Brain microvascular endothelial cell (primary cell): Measurements from ENCODE around the gene KIF15.

Experiments used
- DNase-seq: peaks from one replicate; pipeline ENCODE4 v3.0.0-alpha.2; 2020
- H3K27ac ChIP-seq: fragments of 250-450 bp; sonication (Bioruptor Pico); 2 replicates; pipeline ENCODE4 v1.5.1; 2020; ENCODE audit warnings: mild to moderate bottlenecking, moderate library complexity
- H3K27me3 ChIP-seq: fragments of 250-450 bp; sonication (Bioruptor Pico); replicated peaks from 2 replicates; pipeline ENCODE4 v1.5.1; 2020; ENCODE audit warnings: mild to moderate bottlenecking
- H3K36me3 ChIP-seq: fragments of 250-450 bp; sonication (Bioruptor Pico); replicated peaks from 2 replicates; pipeline ENCODE4 v1.5.1; 2020; ENCODE audit warnings: mild to moderate bottlenecking
- H3K4me3 ChIP-seq: 2 replicates; pipeline ENCODE4 v1.5.1; 2011; ENCODE audit warnings: low read depth, mild to moderate bottlenecking, control low read depth, low read length, moderate library complexity
- CTCF ChIP-seq: IDR thresholded peaks from 2 replicates; pipeline ENCODE4 v1.5.1; 2011; ENCODE audit warnings: low read depth, mild to moderate bottlenecking, moderate library complexity, low read length, control low read depth, inconsistent platforms; ENCODE audit errors: missing control alignments
- in situ Hi-C: cut with HindIII; loops from 2 replicates; pipeline ENCODE4 v1.10.0; 2017; ENCODE audit warnings: low sequenced_read_pairs, low pct_ligation_motif_present

The KIF15 gene

GRCh38 chr3:44867421-44868111 lies 106.0 kb downstream of the KIF15 start:
- no peak for DNase-seq
- Histone ChIP-seq H3K36me3 (no peaks in the 10 kb centered on the region), H3K4me3 (no peak overlapping the region), H3K27me3 (no peaks in the 10 kb centered on the region), H3K27ac (no peak overlapping the region)
- in situ Hi-C loops, result no loop called here
- TF ChIP-seq CTCF, result no peak

- no peaks in the 10 kb centered on the region for H3K36me3 ChIP-seq
- no peak overlapping the region for H3K4me3 ChIP-seq
- no peak for TF ChIP-seq CTCF
- DNase-seq, result no peak
- in situ Hi-C loops, result no loop called here
- no peaks in the 10 kb centered on the region for H3K27me3 ChIP-seq
- H3K27ac ChIP-seq, result no peak overlapping the region
Observed at GRCh38 chr3:44870375-44871061, 108.9 kb downstream of the KIF15 start.

- Histone ChIP-seq H3K4me3 (no peak within 1 kb of the TSS), H3K27me3 (no peaks in the 10 kb centered on the region), H3K36me3 (no peaks in the 10 kb centered on the region), H3K27ac (no peak within 1 kb of the TSS)
- in situ Hi-C loops, result no loop called here
- no peak for TF ChIP-seq CTCF
- no peak for DNase-seq
Observed at GRCh38 chr3:44874308-44874707, 112.7 kb downstream of the KIF15 start, which contains the start of gene TGM4. Gene TGM4, plus strand, starts transcription at chr3:44874608. Its CDS starts 71 bp downstream, at chr3:44874679.

GRCh38 chr3:44875596-44875995 lies 114.0 kb downstream of the KIF15 start:
- in situ Hi-C loops, result no loop called here
- TF ChIP-seq CTCF, result no peak
- H3K4me3 ChIP-seq, result no peak overlapping the region
- no peak overlapping the region for H3K27ac ChIP-seq
- no peak for DNase-seq
- no peaks in the 10 kb centered on the region for H3K27me3 ChIP-seq
- no peaks in the 10 kb centered on the region for H3K36me3 ChIP-seq

- in situ Hi-C loops, result no loop called here
- H3K4me3 ChIP-seq, result no peak overlapping the region
- H3K27ac ChIP-seq, result no peak overlapping the region
- no peak for TF ChIP-seq CTCF
- H3K27me3 ChIP-seq, result no peaks in the 10 kb centered on the region
- no peaks in the 10 kb centered on the region for H3K36me3 ChIP-seq
- no peak for DNase-seq
Observed at GRCh38 chr3:44877333-44877732, 115.7 kb downstream of the KIF15 start.
